Activated effector memory CD4-positive, alpha-beta T cell treated with anti-CD3 and anti-CD28 coated beads, Interleukin-2, amount 50 U/mL, for 16 hours (primary cell): ENCODE data around the gene PLA2G4E.

Experiments
- DNase-seq: peaks from one replicate; pipeline ENCODE4 v3.0.0-alpha.2; 2020

PLA2G4E gene

GRCh38 chr15:41951571-41951970 lies 69.3 kb downstream of the PLA2G4E start:
- no peak for DNase-seq

DNA sequence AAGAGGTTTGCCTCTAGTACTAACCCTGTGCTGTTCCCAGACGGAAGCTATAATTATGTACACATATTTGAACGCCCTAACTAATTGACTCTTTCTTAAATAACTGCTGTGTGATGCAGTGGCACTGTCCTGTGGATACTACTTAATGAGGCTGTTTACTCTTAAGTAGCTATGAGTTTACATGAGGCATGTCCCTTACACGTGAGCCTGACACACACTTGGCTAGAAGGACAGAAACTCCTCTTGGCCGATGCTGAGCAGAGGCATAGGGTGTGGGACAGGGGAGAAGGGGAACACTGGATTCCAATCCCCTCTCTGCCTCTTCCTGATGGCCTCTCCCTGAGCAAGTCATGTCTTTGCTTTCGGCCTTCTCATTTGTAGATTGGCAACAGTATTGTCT lies 70.4 kb downstream of the PLA2G4E start:
- no peak for DNase-seq

DNA sequence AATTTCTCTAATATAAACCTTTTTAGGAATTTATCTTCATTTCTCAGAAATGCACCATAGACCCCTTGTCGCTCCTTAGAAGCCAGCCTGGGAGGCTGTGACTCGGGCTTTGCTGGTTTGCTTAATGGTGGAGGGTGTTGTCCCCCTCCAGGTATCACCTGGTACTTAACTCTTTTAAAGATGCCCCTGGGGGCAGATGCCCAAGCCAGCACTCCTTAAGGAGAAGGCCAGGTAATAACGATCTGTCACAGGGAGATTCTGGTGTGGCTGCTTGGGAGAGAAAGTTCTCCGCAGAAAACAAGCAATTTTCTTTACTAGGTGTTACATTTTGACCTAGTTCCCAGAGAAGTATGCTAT lies 70.7 kb downstream of the PLA2G4E start:
- DNase-seq = no peak

- DNase-seq = no peak
Measured at GRCh38 chr15:41949401-41950126, 71.3 kb downstream of the PLA2G4E start.

DNA sequence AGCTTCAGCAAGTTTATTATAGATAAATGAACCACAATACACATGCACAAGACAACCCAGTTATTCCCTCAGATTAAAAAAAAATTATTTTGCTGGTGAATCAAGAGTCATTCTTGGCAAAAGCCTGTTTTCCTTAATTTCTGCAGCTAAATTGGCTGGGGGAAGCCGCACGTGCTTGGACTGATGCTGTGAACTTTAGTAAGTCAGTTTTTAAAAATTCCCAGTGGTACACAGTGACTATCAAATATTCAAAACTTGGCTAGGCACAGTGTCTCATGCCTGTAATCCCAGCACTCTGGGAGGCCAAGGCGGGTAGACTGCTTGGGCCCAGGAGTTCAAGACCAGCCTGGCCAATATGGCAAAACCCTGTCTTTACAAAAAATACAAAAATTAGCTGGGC lies 72.4 kb downstream of the PLA2G4E start:
- DNase-seq = no peak

DNA sequence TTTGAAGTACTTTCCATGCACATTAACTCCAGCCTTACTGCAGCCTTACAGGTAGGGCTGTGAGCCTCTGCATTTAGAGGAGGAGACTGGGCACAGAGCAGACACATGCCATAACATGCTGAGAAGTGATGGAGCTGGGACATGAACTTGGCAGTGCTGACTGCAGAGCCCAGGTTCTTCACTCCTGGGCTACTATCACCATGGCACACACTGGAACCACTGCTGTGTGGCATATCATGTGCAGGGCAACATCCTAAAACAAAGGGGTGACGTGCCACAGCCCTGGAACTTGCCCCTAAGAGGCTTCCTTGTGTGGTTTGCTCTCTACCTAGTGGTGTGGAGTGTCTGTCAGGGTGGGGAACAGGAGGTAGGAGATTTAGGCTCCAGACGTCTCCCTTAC lies 73.9 kb downstream of the PLA2G4E start:
- DNase-seq = no peak

DNA sequence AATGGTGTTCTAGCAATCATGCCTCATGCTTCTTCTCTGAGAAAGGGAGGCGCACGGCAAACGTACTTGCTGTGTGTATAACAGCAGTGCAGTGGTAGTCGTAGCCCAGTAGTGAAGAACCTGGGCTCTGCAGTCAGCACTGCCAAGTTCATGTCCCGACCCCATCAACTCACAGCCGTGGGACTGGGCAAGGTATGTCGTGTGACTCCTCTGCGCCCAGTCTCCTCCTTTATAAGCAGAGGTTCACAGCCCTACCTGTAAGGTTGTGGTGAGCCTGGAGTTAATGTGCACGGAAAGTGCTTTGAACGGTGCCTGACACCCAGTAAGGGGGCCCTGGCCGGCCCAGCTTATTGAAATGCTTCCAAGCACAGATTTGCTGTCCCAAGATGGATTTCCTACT lies 75.1 kb downstream of the PLA2G4E start:
- no peak for DNase-seq

DNA sequence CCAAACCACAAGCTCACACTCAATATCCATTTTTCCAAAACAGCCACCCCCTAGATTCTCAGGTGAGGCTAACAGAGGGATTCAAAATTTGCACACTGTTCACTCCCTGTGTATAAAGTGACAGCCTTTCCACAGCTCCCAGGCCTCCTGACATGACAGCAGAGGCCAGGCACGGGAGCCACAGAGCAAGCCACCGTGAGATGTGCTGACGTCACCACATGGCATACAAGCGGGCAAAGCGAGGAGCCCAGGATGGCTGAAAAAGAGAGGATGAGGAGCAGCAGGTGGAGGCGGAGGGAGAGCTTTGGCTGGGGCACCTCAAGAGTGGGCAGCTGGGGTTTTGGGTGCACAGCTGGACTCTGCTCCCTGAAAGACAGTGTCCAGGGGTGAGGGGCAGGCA lies 75.6 kb downstream of the PLA2G4E start:
- no peak for DNase-seq

GRCh38 chr15:41944313-41944940 lies 76.4 kb downstream of the PLA2G4E start:
- no peak for DNase-seq

DNA sequence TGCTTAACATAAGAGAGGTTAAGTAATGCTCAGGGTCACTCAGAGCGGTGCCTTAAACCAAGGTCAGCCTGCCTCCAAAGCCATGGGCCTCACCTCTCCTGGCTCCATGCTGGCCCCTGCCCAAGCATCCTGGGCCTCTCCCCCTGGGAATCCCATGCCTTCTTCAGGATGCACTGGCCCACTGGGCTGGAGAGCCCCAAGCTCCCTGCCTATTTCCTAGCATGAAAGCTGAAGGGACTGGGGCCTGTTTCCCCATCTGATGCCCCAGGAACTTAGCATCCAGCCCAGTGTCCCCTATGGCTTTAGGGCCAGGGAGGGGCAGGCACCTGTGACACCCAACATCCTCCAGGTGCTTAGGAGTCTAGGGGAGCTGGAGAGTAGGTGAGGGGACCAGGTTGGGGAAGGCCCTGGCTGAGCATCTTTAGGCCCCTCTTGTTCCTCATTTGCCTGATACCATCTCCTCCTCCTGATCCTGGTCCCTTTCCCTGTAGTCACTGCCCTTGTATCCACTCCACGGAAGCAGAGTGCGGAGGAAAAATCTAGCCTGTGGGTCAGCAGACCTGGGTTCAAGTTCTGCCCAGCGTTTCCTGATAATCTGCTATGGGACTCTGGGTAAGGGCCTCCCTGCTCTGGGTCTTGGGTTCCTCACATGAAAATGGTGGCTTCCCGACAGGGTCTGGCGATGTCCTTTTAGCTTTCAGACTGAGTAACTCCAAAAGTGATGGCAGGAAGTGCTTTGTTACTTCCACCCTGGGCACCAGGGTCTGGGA lies 77.1 kb downstream of the PLA2G4E start:
- DNase-seq = no peak

- no peak for DNase-seq
Measured at GRCh38 chr15:41942886-41943285, 78.0 kb downstream of the PLA2G4E start.

DNA sequence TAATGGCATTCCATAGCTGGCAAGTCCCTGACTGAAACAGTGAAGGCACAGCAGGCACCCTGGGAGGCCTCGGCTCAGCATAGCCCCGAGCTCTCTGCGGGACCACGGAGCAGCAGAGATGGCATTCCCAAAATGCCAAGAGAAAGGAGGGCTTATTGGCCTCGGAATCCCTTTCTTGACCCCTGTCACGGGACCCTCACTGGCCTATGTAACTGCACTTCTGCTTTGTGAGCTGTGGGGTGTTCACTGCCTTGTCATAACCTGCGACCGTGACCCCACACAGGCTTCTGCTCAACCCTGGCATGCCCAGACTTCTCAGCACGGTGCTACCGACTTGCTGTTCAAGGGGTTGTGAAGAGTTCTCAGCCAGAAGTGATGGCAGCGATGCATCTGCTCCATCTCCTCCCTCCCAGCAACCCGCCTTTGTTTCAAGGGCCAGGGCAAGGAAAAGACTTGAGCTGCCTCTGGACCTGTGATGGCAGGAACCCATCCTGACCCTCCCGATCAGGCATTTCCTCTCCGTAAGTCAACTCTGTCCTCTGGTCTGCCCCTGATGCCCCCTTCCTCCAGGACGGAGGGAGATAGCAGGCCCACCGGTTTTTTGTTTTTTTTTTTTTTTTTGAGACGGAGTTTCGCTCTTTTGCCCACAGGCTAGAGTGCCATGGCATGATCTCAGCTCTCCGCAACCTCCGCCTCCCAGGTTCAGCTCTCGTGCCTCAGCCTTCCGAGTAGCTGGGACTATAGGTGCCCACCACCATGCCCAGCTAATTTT lies 79.0 kb downstream of the PLA2G4E start:
- DNase-seq = no peak

DNA sequence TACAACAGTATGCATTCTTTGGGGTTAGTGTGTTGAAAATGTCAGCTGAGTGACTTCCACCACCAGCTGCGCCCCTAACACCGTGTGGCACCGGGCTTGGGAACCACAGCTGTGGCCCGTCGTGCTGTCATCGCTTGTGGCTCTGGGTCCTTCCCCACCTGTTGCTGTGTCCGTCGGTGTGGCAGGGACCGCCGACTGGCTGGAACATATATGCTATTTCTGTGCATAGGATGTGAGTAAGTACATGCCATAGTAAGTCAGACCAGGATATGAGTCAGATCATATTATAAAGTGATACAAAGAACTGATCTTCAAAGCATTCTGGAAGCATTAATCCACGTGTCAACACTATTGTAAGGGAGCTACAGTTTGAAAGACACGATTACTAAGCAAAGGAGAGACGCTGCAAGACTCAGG lies 80.4 kb downstream of the PLA2G4E start:
- peak; percentile 81 for DNase-seq

DNA sequence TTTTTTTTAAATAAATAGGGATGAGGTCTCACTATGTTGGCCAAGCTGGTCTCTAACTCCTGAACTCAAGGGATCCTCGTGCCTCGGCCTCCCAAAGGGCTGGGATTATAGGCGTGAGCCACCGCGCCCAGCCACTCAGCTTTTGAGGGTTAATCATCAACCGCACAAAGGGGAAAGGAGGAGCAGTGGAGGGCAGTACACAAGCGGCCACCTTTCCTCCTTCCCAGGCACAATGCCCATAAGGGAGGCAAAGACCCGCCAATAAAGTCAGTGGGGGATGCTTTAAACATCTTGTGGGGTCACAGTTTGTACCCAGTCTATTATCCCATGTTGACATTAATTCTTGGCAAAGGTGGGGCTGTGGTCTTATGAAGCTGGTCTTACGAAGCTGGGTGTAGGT lies 80.9 kb downstream of the PLA2G4E start:
- no peak for DNase-seq

DNA sequence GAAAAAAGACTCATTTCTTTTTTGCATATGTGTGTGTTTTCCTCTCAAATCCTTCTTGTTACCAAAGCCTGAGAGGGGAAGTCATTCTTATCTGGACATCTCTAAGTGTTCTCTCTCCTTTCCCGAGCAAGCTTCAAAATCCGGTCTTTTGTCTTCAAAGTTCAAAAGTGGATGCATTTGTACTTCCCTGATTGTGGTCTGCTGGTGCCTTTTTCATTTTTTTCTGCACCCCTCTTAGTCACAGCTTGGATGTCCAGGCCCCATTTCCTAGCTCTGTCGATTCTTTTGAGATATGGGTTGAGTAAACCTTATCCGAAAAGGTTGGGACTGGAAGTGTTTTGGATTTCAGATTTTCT lies 83.3 kb downstream of the PLA2G4E start:
- no peak for DNase-seq

DNA sequence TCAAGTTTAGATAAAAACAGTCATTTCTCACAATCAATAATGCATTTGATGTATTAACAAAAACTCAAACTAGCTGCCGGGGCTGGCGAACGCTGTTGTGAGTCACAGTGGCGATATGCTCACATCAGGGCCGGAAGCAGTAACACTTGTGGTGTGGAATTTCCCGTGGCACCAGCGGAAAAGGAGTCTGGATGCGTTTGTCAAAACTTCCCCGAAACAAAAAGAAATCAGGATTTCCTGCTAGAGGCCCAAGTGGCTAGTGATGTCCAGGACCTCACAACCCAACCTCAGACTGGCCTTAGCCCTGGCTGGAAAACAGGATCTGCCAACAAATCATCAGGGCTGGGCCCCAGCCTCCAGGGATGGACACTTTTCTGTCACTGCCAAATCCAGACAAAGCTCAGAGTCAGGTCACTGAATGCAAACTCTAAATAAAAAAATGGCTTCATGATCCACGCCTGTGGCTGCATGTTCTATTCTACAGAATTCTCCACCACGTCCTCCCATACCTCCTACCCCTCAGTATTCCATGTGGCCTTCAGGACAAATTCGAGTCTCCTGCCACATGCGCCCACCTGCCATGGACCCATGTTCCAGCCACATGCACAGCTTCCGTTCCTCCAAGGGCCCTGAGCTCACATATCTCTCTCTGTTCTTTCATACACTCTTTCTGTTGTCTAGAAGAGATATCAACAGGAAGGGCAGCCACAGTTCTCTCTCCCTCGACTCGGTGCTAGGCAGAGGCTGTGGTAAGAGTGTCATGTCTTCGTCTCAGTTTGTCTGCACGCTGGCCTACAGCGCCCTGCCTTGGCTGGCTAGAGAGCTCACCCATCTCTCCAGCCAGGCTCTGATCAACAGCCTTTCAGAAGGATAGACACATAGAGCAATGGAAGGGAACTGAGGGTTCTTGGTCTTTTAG lies 83.9 kb downstream of the PLA2G4E start:
- peak; percentile 93 for DNase-seq

DNA sequence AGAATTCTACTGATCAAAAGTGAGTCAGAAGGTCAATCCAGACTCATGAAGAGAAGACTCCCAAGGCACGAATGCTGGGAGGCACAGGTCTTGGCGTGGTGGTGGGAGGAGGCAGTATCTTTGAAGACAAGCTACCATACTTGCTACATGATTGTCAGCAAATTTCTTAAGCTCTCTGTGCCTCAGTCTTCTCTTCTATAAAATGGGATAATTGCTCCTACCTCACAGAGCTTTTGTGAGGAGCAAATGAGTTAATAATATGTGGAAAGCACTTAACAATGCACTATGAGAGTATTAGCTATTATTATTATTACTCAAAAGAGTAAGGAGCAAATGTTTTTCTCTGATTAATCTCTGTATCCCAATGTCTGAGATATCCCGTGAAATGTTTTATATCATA lies 84.7 kb downstream of the PLA2G4E start:
- no peak for DNase-seq

- no peak for DNase-seq
Measured at GRCh38 chr15:41935566-41936020, 85.2 kb downstream of the PLA2G4E start.

DNA sequence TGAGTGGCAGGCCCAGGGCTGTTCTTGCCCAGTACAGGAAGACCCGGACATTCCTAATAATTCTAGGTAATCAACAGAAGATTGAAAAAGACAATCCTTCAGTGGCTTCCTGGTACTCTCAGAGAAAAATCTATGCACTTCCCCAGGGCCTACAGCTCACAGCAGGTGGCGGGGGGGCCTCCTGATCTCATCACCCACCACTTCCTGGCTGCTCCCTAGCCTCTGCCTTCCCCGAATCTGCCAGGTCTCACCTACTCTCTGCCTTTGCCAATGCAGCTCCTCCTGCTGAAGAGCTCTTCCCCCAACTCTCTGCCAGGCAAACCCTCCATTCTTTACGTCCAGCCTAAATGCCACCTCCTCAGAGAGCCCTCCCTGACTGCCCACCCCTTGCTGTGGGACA lies 86.0 kb downstream of the PLA2G4E start:
- peak; percentile 90 for DNase-seq

DNA sequence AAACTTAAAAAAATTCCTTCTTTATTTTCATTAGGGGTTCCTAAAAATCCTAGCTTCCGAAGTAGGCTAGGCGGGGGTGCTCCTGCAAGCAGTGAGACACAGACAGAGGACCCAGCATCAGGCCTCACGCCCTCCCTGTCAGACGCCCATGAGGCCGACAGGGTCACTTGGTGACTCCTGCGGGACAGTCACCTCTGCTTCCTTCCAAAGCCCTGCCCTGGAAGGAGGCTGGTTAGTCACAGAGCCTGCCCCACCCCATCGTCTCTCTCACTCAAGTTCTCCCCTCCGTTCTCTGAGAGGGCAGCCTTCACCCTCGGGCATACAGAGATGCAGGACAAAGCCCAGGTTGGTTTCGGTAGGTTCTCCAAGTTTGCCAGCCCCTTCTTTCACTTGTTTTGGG lies 87.1 kb downstream of the PLA2G4E start:
- peak; percentile 60 for DNase-seq

- peak; percentile 59 for DNase-seq
Measured at GRCh38 chr15:41933326-41933725, 87.5 kb downstream of the PLA2G4E start.
